ENCODE data around the gene MCOLN2. TPM values are rescaled to one million over a fixed set of nuclear protein-coding genes. Genes with fewer than 3 reads are reported as not detected.

Gene MCOLN2
- total and polyA plus RNA-seq, 2 of the 13 experiments (the other 11 are each of a cell fraction or from before 2014, with no cell fraction given): not detected

GRCh38 chr1:84944767-84945486 lies 52.0 kb downstream of the MCOLN2 start:
- peak overlapping the region; percentile 48; the same call in 1 of the 2 replicates for H3K9ac ChIP-seq (ENCODE audit: insufficient read depth, low read depth, low read length)
- intact Hi-C loops (cut with micrococcal nuclease; ENCODE audit: unreplicated experiment) (loop anchor here (1.0 to 10.0 kb wide), 6 partner anchors 82 to 314 kb away; partner anchors contain the start of genes C1orf52 and SYDE2), in situ Hi-C loops (cut with HindIII; ENCODE audit: extremely low pct_ligation_motif_present, low pct_unique_long_range_greater_than_20kb) (loop anchor here (5.0 kb wide), 1 partner anchor 312 kb away; the partner anchor contains the start of gene C1orf52)
- ATAC-seq (peak; percentile 95), DNase-seq (ENCODE audit: low spot score) (peak; percentile 84), FAIRE-seq (peak; percentile 87)
- peak overlapping the region; percentile 69 for H3K4me2 ChIP-seq (ENCODE audit: low read depth, low read length)
- H3K9me3 ChIP-seq (ENCODE audit: low read length): no peaks in the 10 kb centered on the region
- no peaks in the 10 kb centered on the region for H4K20me1 ChIP-seq (ENCODE audit: insufficient read depth, low read length)
- BruUV-seq (replicated peaks): no TSS peak
- no peaks in the 10 kb centered on the region for H3K36me3 ChIP-seq (replicated peaks in 1 of 2; ENCODE audit: control insufficient read depth in 1 of 2, insufficient read depth in 2 of 2, low read length in 2 of 2)
- H3K27ac ChIP-seq (ENCODE audit: extremely low read length, insufficient read depth, low read length): no peak overlapping the region
- ChIA-PET CTCF (ENCODE audit: low intra/inter-chr PET ratio, low total read pairs) (interaction anchor here (1.2 to 2.4 kb wide), 7 partner anchors 9 to 558 kb away, joined by 3 to 25 read pairs (median 8); partner anchors contain the start of gene C1orf52), POLR2A (interaction anchor here (1.0 kb wide), 2 partner anchors 315 to 763 kb away, joined by 3 to 7 read pairs; partner anchors contain the start of genes C1orf52 and ZNHIT6)
- H2AFZ ChIP-seq (ENCODE audit: low read length): peak overlapping the region; percentile 90
- no peaks in the 10 kb centered on the region for H3K79me2 ChIP-seq (ENCODE audit: insufficient read depth, low read length)
- WGBS (ENCODE audit: low lambda C conversion rate): 6% methylated on average over 6 of the region's 6 CpGs
- peaks cover 0 to 9% of the 10 kb centered on the region in 2 experiments; a peak in 1 of 5 replicates for H3K27me3 ChIP-seq (ENCODE audit: control insufficient read depth in 1 of 2, insufficient read depth in 2 of 2, low read length in 2 of 2)
- peak overlapping the region; percentile 36 to 60 (median 57) for H3K4me3 ChIP-seq (replicated peaks in 1 of 3; ENCODE audit: insufficient read depth in 1 of 3, low read depth in 2 of 3, low read length in 3 of 3)
- H3K4me1 ChIP-seq (ENCODE audit: insufficient read depth, low read length): peaks cover 5% of the 10 kb centered on the region
- TF ChIP-seq SMC3 (IDR thresholded peaks at IDR 0.05; ENCODE audit: low read length): peak; percentile 48
- 0 out of 2 replicates have a peak, but pooled peaks have one; percentile 16 for TF ChIP-seq PHF8 (CRISPR knock-in tag; IDR thresholded peaks at IDR 0.05)
- no peak for TF ChIP-seq ZIK1 (CRISPR knock-in tag; IDR thresholded peaks at IDR 0.05; ENCODE audit: borderline replicate concordance, low read depth)
- TF ChIP-seq STAG1 (CRISPR knock-in tag; IDR thresholded peaks at IDR 0.05): peak; percentile 76
- no peak for TF ChIP-seq CREB1 (IDR thresholded peaks at IDR 0.05)
- peak; percentile 33; the same call in 1 of the 2 replicates for TF ChIP-seq CREB1 (CRISPR knock-in tag; IDR thresholded peaks at IDR 0.05)
- TF ChIP-seq HMGXB4 (CRISPR knock-in tag; IDR thresholded peaks at IDR 0.05; ENCODE audit: borderline replicate concordance in 1 of 2, low read depth in 1 of 2): peak; percentile 81 to 83
- TF ChIP-seq ZNF607 (CRISPR knock-in tag; IDR thresholded peaks at IDR 0.05; ENCODE audit: borderline replicate concordance): 0 out of 2 replicates have a peak, but pooled peaks have one; percentile 39
- TF ChIP-seq CTCF (CRISPR knock-in tag; IDR thresholded peaks at IDR 0.05): peak; percentile 77
- TF ChIP-seq ZSCAN31 (CRISPR knock-in tag; IDR thresholded peaks at IDR 0.05; ENCODE audit: low read depth): no peak
- 0 out of 2 replicates have a peak, but pooled peaks have one; percentile 19 for TF ChIP-seq UBTF (CRISPR knock-in tag; IDR thresholded peaks at IDR 0.05)
- peak; percentile 55; the same call in 1 of the 2 replicates for TF ChIP-seq RAD21 (CRISPR knock-in tag; IDR thresholded peaks at IDR 0.05)
- TF ChIP-seq ZNF138 (CRISPR knock-in tag; IDR thresholded peaks at IDR 0.05; ENCODE audit: low read depth): no peak
- TF ChIP-seq ZNF749 (CRISPR knock-in tag; IDR thresholded peaks at IDR 0.05; ENCODE audit: borderline replicate concordance): no peak
- TF ChIP-seq GABPB1 (CRISPR knock-in tag; IDR thresholded peaks at IDR 0.05): peak; percentile 48; the same call in 1 of the 2 replicates
- TF ChIP-seq ELF4 (CRISPR knock-in tag; IDR thresholded peaks at IDR 0.05; ENCODE audit: borderline replicate concordance): no peak

Measured in HepG2 (cell line).